OCI-LY7 (cell line): Measurements from ENCODE around the gene UNC5B. TPM values are rescaled to one million over a fixed set of nuclear protein-coding genes. Genes with fewer than 3 reads are reported as not detected.

ENCODE experiments used
- BruUV-seq: library from RNA; stranded (reverse); fragments of 400-500 nt; replicated peaks from 2 replicates; lab custom pipeline; 2021; lab: Mats Ljungman, UMichigan
- CTCF ChIA-PET: fragments of 300-600 bp; sonication (Branson Sonifier 250); formaldehyde crosslinking; loops from one replicate; lab custom pipeline; 2022; ENCODE audit warnings: antibody characterized with exemption; ENCODE audit not compliant: unreplicated experiment; lab: Charles Lee
- POLR2A ChIA-PET: fragments of 300-600 bp; sonication (Branson Sonifier 250); formaldehyde crosslinking; loops from one replicate; lab custom pipeline; 2022; ENCODE audit warnings: antibody characterized with exemption; lab: Charles Lee
- DNase-seq: peaks from one replicate; pipeline ENCODE4 v3.0.0-alpha.2; 2015; ENCODE audit warnings: low spot score
- H2AFZ ChIP-seq: fragments of 200-600 bp; sonication (generic), shearing (Covaris generic); 2 replicates; pipeline ENCODE4 v1.6.1; 2014; ENCODE audit warnings: mild to moderate bottlenecking, antibody characterized with exemption, low read length, moderate library complexity
- H3K27ac ChIP-seq: fragments of 200-600 bp; sonication (generic); 2 replicates; pipeline ENCODE4 v1.5.1; 2014; ENCODE audit warnings: mixed run types, low read depth, mild to moderate bottlenecking, moderate library complexity, low read length, inconsistent platforms; ENCODE audit not compliant: poor library complexity, severe bottlenecking
- H3K36me3 ChIP-seq: fragments of 200-600 bp; sonication (generic); 2 replicates; pipeline ENCODE4 v1.6.1; 2014; ENCODE audit warnings: mild to moderate bottlenecking, antibody characterized with exemption, low read length, moderate library complexity, mixed read lengths; ENCODE audit not compliant: insufficient read depth
- H3K4me1 ChIP-seq: fragments of 200-600 bp; sonication (generic); 2 replicates; pipeline ENCODE4 v1.5.1; 2014; ENCODE audit warnings: mild to moderate bottlenecking, low read length; ENCODE audit not compliant: insufficient read depth, poor library complexity, severe bottlenecking
- H3K4me2 ChIP-seq: fragments of 200-600 bp; sonication (generic); 2 replicates; pipeline ENCODE4 v1.6.1; 2014; ENCODE audit warnings: mild to moderate bottlenecking, low read length
- H3K4me3 ChIP-seq: fragments of 200-600 bp; sonication (generic); 2 replicates; pipeline ENCODE4 v1.5.1; 2014; ENCODE audit warnings: mild to moderate bottlenecking, low read depth, low read length; ENCODE audit not compliant: poor library complexity, severe bottlenecking
- H3K79me2 ChIP-seq: fragments of 200-600 bp; sonication (generic); 2 replicates; pipeline ENCODE4 v1.6.1; 2016; ENCODE audit warnings: low read depth, mild to moderate bottlenecking, low read length, moderate library complexity, mixed read lengths; ENCODE audit not compliant: insufficient read depth
- H3K9me2 ChIP-seq: fragments of 200-600 bp; sonication (generic); 2 replicates; pipeline ENCODE4 v1.6.1; 2016; ENCODE audit warnings: mild to moderate bottlenecking, low read length, mixed read lengths; ENCODE audit not compliant: insufficient read depth
- H3K9me3 ChIP-seq: fragments of 200-600 bp; sonication (generic); 2 replicates; pipeline ENCODE4 v1.6.1; 2014; ENCODE audit warnings: mild to moderate bottlenecking, mixed run types, low read length, mixed read lengths
- H4K20me1 ChIP-seq: fragments of 200-600 bp; sonication (generic); 2 replicates; pipeline ENCODE4 v1.6.1; 2014; ENCODE audit warnings: mild to moderate bottlenecking, antibody characterized with exemption, low read length, moderate library complexity, mixed read lengths; ENCODE audit not compliant: insufficient read depth
- CTCF ChIP-seq: fragments of 200-600 bp; sonication (generic); conservative IDR thresholded peaks from 2 replicates; pipeline ENCODE4 v1.5.1; 2014; ENCODE audit warnings: mild to moderate bottlenecking, antibody characterized with exemption, low read length, moderate library complexity, mixed read lengths
- EZH2phosphoT487 ChIP-seq: fragments of 200-600 bp; sonication (generic); IDR thresholded peaks from 2 replicates; pipeline ENCODE4 v1.6.1; 2018; ENCODE audit warnings: low read depth, borderline replicate concordance, mild to moderate bottlenecking, mixed run types, antibody characterized with exemption, low read length, moderate library complexity, mixed read lengths
- intact Hi-C: fragments of 100-400 bp; cut with micrococcal nuclease; formaldehyde crosslinking; loops from one replicate; pipeline ENCODE4 v1.10.0; 2022; ENCODE audit not compliant: unreplicated experiment
- total RNA-seq, 2 experiments: library from RNA; depleted of rRNA in 1 of 2; stranded (reverse); fragments of >200 nt in 1 of 2; shearing (Covaris generic) in 1 of 2; gene quantifications; 2 replicates each; pipeline ENCODE4 v1.2.3, GENCODE V29; 2014 to 2022

Gene UNC5B
- total RNA-seq, 2 experiments from 2014 or later = not detected

GRCh38 chr10:71285986-71286385, 73.6 kb downstream of the UNC5B start:
- POLR2A ChIA-PET = interaction anchor here (0.8 kb wide), 1 partner anchor 1323 kb away, joined by 3 read pairs; no protein-coding TSS in a partner anchor
- H2AFZ ChIP-seq = no peak overlapping the region
- BruUV-seq = no TSS peak
- CTCF ChIA-PET = interaction anchor here (0.6 kb wide), 1 partner anchor 10 kb away, joined by 3 read pairs; no protein-coding TSS in a partner anchor
- H4K20me1 ChIP-seq = no peaks in the 10 kb centered on the region
- H3K4me1 ChIP-seq = no peaks in the 10 kb centered on the region
- H3K4me3 ChIP-seq = no peak overlapping the region
- no peaks in the 10 kb centered on the region for H3K79me2 ChIP-seq
- H3K9me3 ChIP-seq = no peaks in the 10 kb centered on the region
- H3K4me2 ChIP-seq = no peak overlapping the region
- DNase-seq = no peak
- TF ChIP-seq CTCF (no peak), EZH2phosphoT487 (no peak)
- no peaks in the 10 kb centered on the region for H3K36me3 ChIP-seq
- intact Hi-C loops = loop anchor here (1.0 kb wide), 2 partner anchors 361 to 383 kb away; no protein-coding TSS in a partner anchor
- no peak overlapping the region for H3K27ac ChIP-seq
- H3K9me2 ChIP-seq = no peaks in the 10 kb centered on the region

- H4K20me1 ChIP-seq = no peaks in the 10 kb centered on the region
- no peak for DNase-seq
- H3K79me2 ChIP-seq = no peaks in the 10 kb centered on the region
- no peak overlapping the region for H3K27ac ChIP-seq
- no peak for TF ChIP-seq CTCF
- no peak for TF ChIP-seq EZH2phosphoT487
- no peaks in the 10 kb centered on the region for H3K9me3 ChIP-seq
- intact Hi-C loops = no loop called here
- no peaks in the 10 kb centered on the region for H3K4me1 ChIP-seq
- no peak overlapping the region for H3K4me2 ChIP-seq
- BruUV-seq = no TSS peak
- no peaks in the 10 kb centered on the region for H3K36me3 ChIP-seq
- ChIA-PET CTCF (interaction anchor here (0.6 to 1.0 kb wide), 2 partner anchors 20 to 66 kb away, joined by 4 to 5 read pairs; no protein-coding TSS in a partner anchor), POLR2A (no interaction called here)
- no peak overlapping the region for H3K4me3 ChIP-seq
- H2AFZ ChIP-seq = no peak overlapping the region
- no peaks in the 10 kb centered on the region for H3K9me2 ChIP-seq
Measured at GRCh38 chr10:71286521-71287294, 74.3 kb downstream of the UNC5B start.

GRCh38 chr10:71287456-71287855, 75.1 kb downstream of the UNC5B start:
- no peak overlapping the region for H2AFZ ChIP-seq
- BruUV-seq = no TSS peak
- no peak for TF ChIP-seq EZH2phosphoT487
- no peak for TF ChIP-seq CTCF

More at GRCh38 chr10:71287456-71287855, 75.1 kb downstream of the UNC5B start:
- CTCF ChIA-PET = interaction anchor here (0.6 to 1.0 kb wide), 3 partner anchors 9 to 66 kb away, joined by 3 to 5 read pairs (median 4); no protein-coding TSS in a partner anchor
- Histone ChIP-seq H3K36me3 (no peaks in the 10 kb centered on the region), H3K79me2 (no peaks in the 10 kb centered on the region), H3K9me3 (no peaks in the 10 kb centered on the region), H4K20me1 (no peaks in the 10 kb centered on the region), H3K9me2 (no peaks in the 10 kb centered on the region), H3K4me2 (no peak overlapping the region), H3K4me1 (no peaks in the 10 kb centered on the region), H3K27ac (no peak overlapping the region), H3K4me3 (no peak overlapping the region)
- no peak for DNase-seq
- POLR2A ChIA-PET = no interaction called here
- intact Hi-C loops = no loop called here
